Globus pallidus (tissue), 1 donor: ENCODE measurements around the gene NTPCR.
A peak's percentile ranks its signal among the peaks of the same experiment; 100 is the strongest.

ENCODE experiments used
- DNase-seq: peaks from one replicate; pipeline ENCODE4 v3.0.0-alpha.2; 2015; ENCODE audit warnings: low spot score

Gene NTPCR

GRCh38 chr1:232962761-232963745 is 12.6 kb downstream of the NTPCR start:
- no peak for DNase-seq

- DNase-seq: no peak
These were observed 14.2 kb downstream of the NTPCR start for GRCh38 chr1:232964601-232965000.

GRCh38 chr1:232965124-232965911 is 14.9 kb downstream of the NTPCR start:
- no peak for DNase-seq

GRCh38 chr1:232965912-232966217 is 15.5 kb downstream of the NTPCR start:
- no peak for DNase-seq

- no peak for DNase-seq
These were observed 16.3 kb downstream of the NTPCR start for GRCh38 chr1:232966663-232967062.

GRCh38 chr1:232968391-232968790 is 18.0 kb downstream of the NTPCR start:
- DNase-seq: no peak

GRCh38 chr1:232968965-232969364 is 18.6 kb downstream of the NTPCR start:
- DNase-seq: peak; percentile 54

- no peak for DNase-seq
These were observed 19.4 kb downstream of the NTPCR start for GRCh38 chr1:232969799-232970198.

GRCh38 chr1:232970508-232970907 is 20.1 kb downstream of the NTPCR start:
- DNase-seq: no peak

- DNase-seq: no peak
These were observed 23.5 kb downstream of the NTPCR start for GRCh38 chr1:232973652-232974611.

GRCh38 chr1:232974971-232975370 is 24.6 kb downstream of the NTPCR start:
- DNase-seq: no peak

GRCh38 chr1:232978091-232978634 is 27.8 kb downstream of the NTPCR start:
- DNase-seq: no peak

- DNase-seq: no peak
These were observed 28.4 kb downstream of the NTPCR start for GRCh38 chr1:232978815-232979214.

- no peak for DNase-seq
These were observed 29.1 kb downstream of the NTPCR start for GRCh38 chr1:232979558-232979957.

- DNase-seq: no peak
These were observed 30.1 kb downstream of the NTPCR start for GRCh38 chr1:232980355-232980978.

- DNase-seq: no peak
These were observed 30.7 kb downstream of the NTPCR start for GRCh38 chr1:232980986-232981560.

- DNase-seq: no peak
These were observed 32.0 kb downstream of the NTPCR start for GRCh38 chr1:232982238-232982944.

- DNase-seq: peak; percentile 62
These were observed 33.0 kb downstream of the NTPCR start for GRCh38 chr1:232983375-232983774.

- DNase-seq: no peak
These were observed 33.6 kb downstream of the NTPCR start for GRCh38 chr1:232983817-232984567.
